ENCODE data around the gene PCDHA10.

Gene PCDHA10

GRCh38 chr5:140883927-140884697 is 28.4 kb downstream of the PCDHA10 start:
- DNase-seq, result no peak

- no peak for DNase-seq
Observed at GRCh38 chr5:140916325-140916724, 60.6 kb downstream of the PCDHA10 start.
